GM19239 (cell line): Measurements from ENCODE around the gene COL4A2.

Experiments used
- DNase-seq: peaks from one replicate; pipeline ENCODE4 v3.0.0; 2011; ENCODE audit warnings: low spot score; ENCODE audit not compliant: insufficient read length
- FAIRE-seq: peaks from 2 replicates; lab custom pipeline; 2011; peaks lifted over from hg19 to GRCh38; lab: Jason Lieb, UNC

The COL4A2 gene

GRCh38 chr13:110271313-110271712, 35.8 kb upstream of the COL4A2 start:
- FAIRE-seq = no peak

DNA sequence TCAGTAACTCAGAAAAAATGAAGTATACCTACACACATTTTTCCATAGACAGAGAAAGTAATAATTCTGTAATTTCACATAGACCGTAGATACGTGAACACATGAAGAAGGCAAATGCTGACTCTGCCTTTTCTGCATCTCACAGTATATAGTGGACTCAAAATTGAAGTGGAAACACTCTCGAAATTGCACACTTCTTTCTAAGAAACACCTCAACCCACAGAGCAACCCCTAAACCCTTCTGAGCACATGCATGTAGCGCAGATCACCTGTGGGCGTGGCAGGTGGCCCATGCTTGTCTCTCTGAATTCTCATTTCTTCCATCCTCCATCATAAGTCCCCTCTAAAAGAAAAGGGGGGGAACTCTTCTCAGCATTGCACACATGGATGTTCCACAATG, 34.9 kb upstream of the COL4A2 start:
- FAIRE-seq (no peak), DNase-seq (no peak)

More at GRCh38 chr13:110271313-110271712, 35.8 kb upstream of the COL4A2 start:
- no peak for DNase-seq

GRCh38 chr13:110272651-110273050, 34.4 kb upstream of the COL4A2 start:
- FAIRE-seq (no peak), DNase-seq (no peak)

DNA sequence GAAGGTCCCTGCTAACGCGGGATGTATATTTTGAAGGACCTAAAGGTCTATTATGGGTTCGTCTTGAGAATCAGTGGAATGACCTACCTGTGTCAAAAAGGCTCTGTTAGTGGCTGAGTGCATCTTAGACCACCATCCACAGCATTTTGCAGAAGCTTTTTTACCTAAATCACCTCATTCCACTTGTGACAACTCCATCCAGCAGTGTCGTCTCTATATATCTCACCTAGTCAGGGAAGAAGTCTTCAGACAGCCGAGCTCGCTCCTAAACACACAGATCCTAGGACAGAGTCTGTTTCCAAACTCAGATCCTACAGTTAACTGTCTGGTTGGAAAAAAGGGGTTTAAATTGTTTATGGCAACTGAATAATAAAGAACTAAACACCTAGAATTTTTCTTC, 33.8 kb upstream of the COL4A2 start:
- no peak for FAIRE-seq

GRCh38 chr13:110274687-110275086, 32.4 kb upstream of the COL4A2 start:
- DNase-seq = no peak
- no peak for FAIRE-seq

More for the DNA sequence above, 33.8 kb upstream of the COL4A2 start:
- no peak for DNase-seq

DNA sequence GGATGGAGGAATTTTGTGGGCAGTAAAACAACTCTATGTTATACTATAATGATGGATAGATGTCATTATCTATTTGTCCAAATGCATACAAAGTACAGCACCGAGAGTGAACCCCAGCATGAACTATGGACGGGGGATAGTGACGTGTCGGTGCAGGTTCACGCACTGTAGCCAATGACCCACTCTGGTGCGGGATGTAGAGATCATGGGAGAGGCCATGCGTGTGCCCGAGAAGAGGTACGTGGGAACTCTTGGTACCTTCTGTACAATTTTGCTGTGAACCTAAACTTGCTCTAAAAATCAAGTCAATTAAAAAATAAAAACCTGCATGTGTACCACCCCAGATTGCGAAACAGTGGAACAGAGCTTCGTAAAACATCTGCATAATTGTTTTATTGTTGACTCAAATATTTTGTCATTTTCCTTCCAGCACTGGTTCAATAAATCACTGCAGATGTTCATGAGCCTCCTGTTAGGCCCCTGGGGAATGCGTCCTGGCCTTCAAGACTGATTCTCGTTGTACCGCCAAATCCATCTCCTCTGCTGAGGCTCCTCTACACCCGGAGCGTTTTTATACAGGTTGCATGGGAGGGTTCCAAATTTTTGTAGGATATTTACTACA, 31.0 kb upstream of the COL4A2 start:
- DNase-seq = no peak

GRCh38 chr13:110276553-110276950, 30.5 kb upstream of the COL4A2 start:
- FAIRE-seq (no peak), DNase-seq (no peak)

More for the DNA sequence above, 31.0 kb upstream of the COL4A2 start:
- FAIRE-seq = no peak

DNA sequence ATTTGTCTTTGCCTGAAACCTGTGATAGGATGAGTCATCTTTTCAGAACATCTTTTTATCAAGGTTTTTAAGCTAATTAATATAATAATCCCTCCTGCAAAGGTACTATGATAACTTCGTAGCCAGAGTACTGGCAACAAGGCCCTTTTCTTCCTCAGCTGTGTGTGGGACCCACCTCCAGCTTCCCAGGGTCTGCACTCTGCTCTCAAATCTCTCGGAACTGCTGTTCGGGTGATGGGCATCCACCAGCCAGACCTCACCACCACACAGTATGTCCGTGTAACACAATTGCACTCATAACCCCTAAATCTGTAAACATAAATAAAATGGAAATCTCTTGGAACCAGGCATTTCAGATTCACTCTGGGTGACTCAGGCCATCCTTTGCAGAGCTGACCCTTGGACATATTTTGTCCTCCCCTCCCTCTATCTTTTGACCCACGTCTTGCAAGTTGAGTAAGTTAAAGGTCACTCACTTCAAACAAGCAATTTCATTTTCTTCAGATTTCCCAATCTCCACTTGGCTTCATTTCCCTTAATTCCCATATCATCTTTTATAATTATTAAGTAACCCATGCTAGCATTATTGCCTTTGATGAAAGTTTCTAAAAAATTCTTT, 29.6 kb upstream of the COL4A2 start:
- DNase-seq = no peak
- no peak for FAIRE-seq

- DNase-seq (no peak), FAIRE-seq (no peak)
These were observed 28.2 kb upstream of the COL4A2 start for GRCh38 chr13:110278859-110279258.

- DNase-seq (no peak), FAIRE-seq (no peak)
These were observed 27.4 kb upstream of the COL4A2 start for GRCh38 chr13:110279684-110280083.

DNA sequence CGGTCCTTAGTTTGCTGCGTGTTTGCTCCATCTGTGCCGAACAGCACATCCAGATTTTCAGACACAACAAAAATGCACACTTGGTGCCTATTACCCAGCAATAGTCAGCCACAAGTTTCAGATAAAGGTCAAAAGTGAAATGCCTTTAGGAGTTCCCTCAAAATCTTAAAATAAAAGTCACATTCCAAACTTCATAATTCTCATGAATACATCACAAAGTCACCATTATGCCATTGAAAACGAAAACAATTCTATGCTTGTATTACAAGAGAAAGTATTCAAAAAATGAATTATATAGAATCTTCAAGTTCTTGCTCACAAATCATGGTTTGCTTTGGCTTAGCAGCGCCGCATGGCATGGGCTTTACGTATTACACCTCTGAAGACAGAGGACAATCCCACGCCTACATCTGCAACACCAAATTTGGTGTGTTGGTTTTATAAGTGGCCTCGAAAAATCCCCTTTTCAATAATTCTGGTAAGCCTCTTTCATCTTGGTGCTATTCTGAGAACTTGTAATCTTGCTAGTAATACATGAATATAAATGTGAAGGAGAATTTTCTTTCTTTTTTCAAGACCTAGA, 26.8 kb upstream of the COL4A2 start:
- FAIRE-seq (no peak), DNase-seq (no peak)

- FAIRE-seq = no peak
- no peak for DNase-seq
These were observed 25.9 kb upstream of the COL4A2 start for GRCh38 chr13:110280985-110281688.

DNA sequence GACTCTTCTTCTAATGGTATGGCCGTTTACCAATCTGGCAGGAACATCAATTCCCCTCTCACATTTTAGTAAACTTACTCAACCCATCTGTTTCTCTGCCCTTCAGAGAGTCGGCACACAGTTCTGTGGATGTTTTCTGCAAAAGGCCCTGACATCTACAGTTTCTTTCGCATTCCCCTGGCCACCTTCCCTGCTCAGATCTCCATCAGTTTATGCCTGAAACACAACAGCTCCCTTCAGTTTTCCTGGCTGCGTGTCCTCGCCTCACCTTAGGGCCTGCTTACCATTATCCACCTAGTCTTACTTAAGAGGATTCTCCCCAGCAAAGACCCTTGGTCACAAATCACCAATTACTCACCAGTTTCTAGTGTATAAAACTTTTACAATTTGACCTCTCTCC, 25.3 kb upstream of the COL4A2 start:
- FAIRE-seq = no peak
- DNase-seq = no peak

DNA sequence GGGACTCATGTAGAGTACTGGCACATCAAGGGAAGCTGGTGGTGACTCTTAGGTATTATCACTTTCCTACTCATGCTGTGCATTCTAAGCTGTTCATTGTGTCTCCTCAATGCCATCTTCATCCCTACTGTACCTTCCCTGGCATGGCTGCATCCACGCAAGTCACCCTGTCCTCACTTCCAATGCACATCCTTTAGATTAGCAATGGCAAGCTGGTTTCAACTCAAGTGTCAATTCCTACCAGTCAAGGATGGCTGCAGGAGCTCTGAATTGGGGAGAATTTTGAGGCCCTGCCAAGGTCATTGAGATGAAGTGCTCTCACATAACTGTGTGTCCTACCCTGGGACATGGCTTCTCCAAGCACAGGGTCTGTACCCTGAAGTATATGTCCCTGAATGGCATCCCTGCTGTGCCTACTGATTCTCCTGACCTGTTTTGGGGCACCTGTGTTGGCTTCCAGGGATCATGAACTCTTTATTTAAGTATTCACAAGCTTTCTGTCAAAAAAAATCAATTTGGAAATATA, 24.7 kb upstream of the COL4A2 start:
- DNase-seq = no peak
- FAIRE-seq = no peak

GRCh38 chr13:110283736-110284517, 23.2 kb upstream of the COL4A2 start:
- no peak for DNase-seq

DNA sequence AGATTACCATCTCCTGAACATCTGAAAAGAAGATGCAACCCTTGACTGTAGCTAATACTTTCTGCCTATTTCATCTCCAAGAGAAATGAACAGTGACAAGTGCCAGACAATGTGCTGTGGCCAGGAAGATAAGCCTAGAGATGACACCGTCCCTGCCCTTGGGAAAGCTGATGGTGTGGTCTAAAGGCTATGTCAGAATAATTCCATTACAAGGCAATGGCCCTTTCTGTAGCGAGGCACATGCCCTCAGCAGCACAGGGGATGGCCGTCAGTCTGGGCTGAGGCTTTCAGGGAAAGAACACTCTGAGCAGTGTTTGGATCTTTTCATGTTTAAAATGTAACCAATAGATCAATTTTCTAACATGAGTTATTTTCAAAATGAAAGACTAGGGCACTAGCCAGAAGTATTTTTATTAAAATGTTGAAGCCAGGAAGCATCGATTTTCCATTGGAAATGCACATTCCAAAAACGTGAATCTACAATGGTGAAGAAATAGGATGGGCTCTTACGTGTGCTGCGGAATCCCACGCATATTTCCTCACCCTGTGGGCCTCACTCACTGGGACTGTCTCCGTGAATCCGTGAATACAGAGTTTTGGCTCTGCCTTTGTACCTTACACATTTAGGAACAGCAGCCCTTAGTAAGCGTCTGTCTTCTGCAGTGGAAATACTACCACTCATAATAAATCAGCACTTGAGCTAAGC, 22.2 kb upstream of the COL4A2 start:
- no peak for DNase-seq
- FAIRE-seq = no peak

More at GRCh38 chr13:110283736-110284517, 23.2 kb upstream of the COL4A2 start:
- FAIRE-seq = no peak

GRCh38 chr13:110285991-110286832, 20.9 kb upstream of the COL4A2 start:
- FAIRE-seq (no peak), DNase-seq (no peak)
